ENCODE data around the gene PHYH.

- no peak for TF ChIP-seq CTCF (IDR thresholded peaks at IDR 0.05)
- TF ChIP-seq EP300 (IDR thresholded peaks at IDR 0.05): no peak
- no peak for TF ChIP-seq POLR2AphosphoS5 (IDR thresholded peaks at IDR 0.05)
- TF ChIP-seq POLR2A (IDR thresholded peaks at IDR 0.05): no peak
Measured at GRCh38 chr10:13328613-13329012, 28.7 kb upstream of the PHYH start.

Measured in gastroesophageal sphincter (tissue), 3 donors.